GM06990 (cell line): ENCODE results near the gene CASK.

Experiments used
- DNase-seq: peaks from one replicate; pipeline ENCODE4 v3.0.0-alpha.2; 2011; ENCODE audit not compliant: insufficient read length; ENCODE audit errors: extremely low read depth
- H3K27me3 ChIP-seq: replicated peaks from 2 replicates; pipeline ENCODE4 v1.6.0; 2011; ENCODE audit warnings: low read length; ENCODE audit not compliant: control insufficient read depth, insufficient read depth
- H3K36me3 ChIP-seq: 2 replicates; pipeline ENCODE4 v1.5.1; 2011; ENCODE audit warnings: low read length; ENCODE audit not compliant: control insufficient read depth, insufficient read depth
- H3K4me3 ChIP-seq: replicated peaks from 2 replicates; pipeline ENCODE4 v1.5.1; 2011; ENCODE audit warnings: low read depth, mild to moderate bottlenecking, control low read depth, low read length
- CTCF ChIP-seq: IDR thresholded peaks from 2 replicates; pipeline ENCODE4 v1.5.1; 2011; ENCODE audit warnings: low read length, control low read depth, mild to moderate bottlenecking, inconsistent platforms; ENCODE audit not compliant: insufficient read depth, poor library complexity, severe bottlenecking

The CASK gene

GRCh38 chrX:41468647-41469323 is 454.6 kb downstream of the CASK start:
- Histone ChIP-seq H3K4me3 (no peak overlapping the region), H3K36me3 (no peaks in the 10 kb centered on the region), H3K27me3 (no peaks in the 10 kb centered on the region)
- DNase-seq, result no peak
- TF ChIP-seq CTCF, result no peak
